ENCODE data around the gene AFG1L.

- TF ChIP-seq CTCF (IDR thresholded peaks at IDR 0.05) (no peak), POLR2AphosphoS5 (IDR thresholded peaks at IDR 0.05) (no peak), POLR2A (IDR thresholded peaks at IDR 0.05) (no peak)
These were observed 42.1 kb downstream of the AFG1L start for GRCh38 chr6:108336971-108337370.

Measured in prostate gland (tissue), 2 donors.